HG02943 (cell line): ENCODE measurements around the gene AWAT2.
"Not testable (repeated sequence)": the region's sequence is repeated elsewhere in the genome, so short reads cannot be mapped to it uniquely, and the experiment has no call there.

ENCODE experiments used
- ATAC-seq: cut with Tn5 transposase; IDR thresholded peaks from one replicate; pipeline ENCODE4 v1.9.1; 2021; ENCODE audit warnings: mild to moderate bottlenecking, low read depth, moderate library complexity; ENCODE audit not compliant: unreplicated experiment

AWAT2 gene

GRCh38 chrX:70001708-70002341, 47.9 kb downstream of the AWAT2 start:
- ATAC-seq: no peak

GRCh38 chrX:70001269-70001668, 48.5 kb downstream of the AWAT2 start:
- ATAC-seq: no peak

- ATAC-seq: not testable (repeated sequence)
Measured at GRCh38 chrX:69998299-69998698, 51.4 kb downstream of the AWAT2 start.

- no peak for ATAC-seq
Measured at GRCh38 chrX:69996113-69996468, 53.6 kb downstream of the AWAT2 start.

- ATAC-seq: no peak
Measured at GRCh38 chrX:69995362-69996112, 54.2 kb downstream of the AWAT2 start.

GRCh38 chrX:69993494-69993893, 56.2 kb downstream of the AWAT2 start:
- no peak for ATAC-seq

GRCh38 chrX:69991685-69992084, 58.1 kb downstream of the AWAT2 start:
- ATAC-seq: no peak
